SK-N-SH (cell line): ENCODE measurements around the gene SNAI3. TPM values are rescaled to one million over a fixed set of nuclear protein-coding genes. Genes with fewer than 3 reads are reported as not detected.

Experiments
- CTCF ChIA-PET: fragments of 300-600, 350-600 bp; formaldehyde crosslinking; extraction: SDS; loops from one replicate; lab custom pipeline; 2021; lab: Yijun Ruan, JAX
- POLR2A ChIA-PET: fragments of 350-600 bp; sonication (Branson Sonifier 250); formaldehyde crosslinking; extraction: SDS; loops from one replicate; lab custom pipeline; 2020; ENCODE audit warnings: antibody characterized with exemption, inconsistent platforms; lab: Yijun Ruan, JAX
- DNase-seq: peaks from one replicate; pipeline ENCODE4 v3.0.0; 2012
- H2AFZ ChIP-seq: fragments of 200-600 bp; sonication (generic); 2 replicates; pipeline ENCODE4 v1.8.1; 2016; ENCODE audit warnings: antibody characterized with exemption, mild to moderate bottlenecking, low read depth
- H3F3A ChIP-seq: fragments of 200-600 bp; sonication (generic); replicated peaks from 2 replicates; pipeline ENCODE3; 2016; ENCODE audit warnings: antibody characterized with exemption, mild to moderate bottlenecking; ENCODE audit not compliant: insufficient read depth
- H3K27ac ChIP-seq, 2 experiments: fragments of 200-500 bp in 1 of 2; fragments of 200-600 bp in 1 of 2; sonication (Bioruptor generic) in 1 of 2; sonication (generic), shearing (Covaris generic) in 1 of 2; 2 replicates each; pipeline versions ENCODE4 v1.5.1 to v1.6.1; 2014 to 2016; ENCODE audit warnings: low read depth in 2 of 2, inconsistent platforms in 1 of 2, low read length in 1 of 2, mild to moderate bottlenecking in 1 of 2, mixed read lengths in 1 of 2
- H3K27me3 ChIP-seq: fragments of 200-600 bp; sonication (generic), shearing (Covaris generic); 2 replicates; pipeline ENCODE4 v1.6.1; 2016; ENCODE audit warnings: mixed run types; ENCODE audit not compliant: insufficient read depth
- H3K36me3 ChIP-seq, 2 experiments: fragments of 200-500 bp in 1 of 2; fragments of 200-600 bp in 1 of 2; sonication (Bioruptor generic) in 1 of 2; sonication (generic) in 1 of 2; replicated peaks in 1 of 2; 2 replicates each; pipeline versions ENCODE3 to v1.5.1; 2014 to 2016; ENCODE audit warnings: low read length in 1 of 2, mild to moderate bottlenecking in 1 of 2; ENCODE audit not compliant: insufficient read depth in 2 of 2, control insufficient read depth in 1 of 2
- H3K4me1 ChIP-seq, 2 experiments: fragments of 200-500 bp in 1 of 2; fragments of 200-600 bp in 1 of 2; sonication (Bioruptor generic) in 1 of 2; sonication (generic), shearing (Covaris generic) in 1 of 2; 2 replicates each; pipeline versions ENCODE4 v1.5.1 to v1.6.1; 2014 to 2016; ENCODE audit warnings: low read depth in 1 of 2, low read length in 1 of 2, mixed run types in 1 of 2; ENCODE audit not compliant: insufficient read depth in 2 of 2, control insufficient read depth in 1 of 2
- H3K4me2 ChIP-seq: fragments of 200-600 bp; sonication (generic), shearing (Covaris generic); 2 replicates; pipeline ENCODE4 v1.6.1; 2017; ENCODE audit warnings: mixed run types
- H3K4me3 ChIP-seq, 2 experiments: fragments of 200-500 bp in 1 of 2; fragments of 200-600 bp in 1 of 2; sonication (Bioruptor generic) in 1 of 2; sonication (generic), shearing (Covaris generic) in 1 of 2; 2 replicates each; pipeline versions ENCODE4 v1.5.1 to v1.8.1; 2014 to 2016; ENCODE audit warnings: low read depth in 2 of 2, inconsistent platforms in 1 of 2, low read length in 1 of 2, mild to moderate bottlenecking in 1 of 2, mixed read lengths in 1 of 2, moderate library complexity in 1 of 2
- H3K79me2 ChIP-seq: fragments of 200-600 bp; sonication (generic); 2 replicates; pipeline ENCODE4 v1.8.1; 2017; ENCODE audit warnings: mild to moderate bottlenecking; ENCODE audit not compliant: insufficient read depth
- H3K9ac ChIP-seq: fragments of 200-600 bp; sonication (generic); 2 replicates; pipeline ENCODE4 v1.6.1; 2017; ENCODE audit warnings: mixed run types
- H3K9me2 ChIP-seq: fragments of 200-600 bp; sonication (generic); 2 replicates; pipeline ENCODE4 v1.6.1; 2017; ENCODE audit warnings: mixed run types
- H3K9me3 ChIP-seq: fragments of 200-600 bp; sonication (generic); 2 replicates; pipeline ENCODE4 v1.6.1; 2017; ENCODE audit warnings: mixed run types, mild to moderate bottlenecking, moderate library complexity
- H4K20me1 ChIP-seq: fragments of 200-600 bp; sonication (generic); 2 replicates; pipeline ENCODE4 v1.6.1; 2017; ENCODE audit warnings: mild to moderate bottlenecking, mixed run types; ENCODE audit not compliant: insufficient read depth
- ELF1 ChIP-seq: IDR thresholded peaks from 2 replicates; pipeline ENCODE4 v1.4.0; 2012
- FOXJ3 ChIP-seq: sonication (generic); formaldehyde crosslinking; IDR thresholded peaks from 2 replicates; pipeline ENCODE4 v1.5.1; 2020; ENCODE audit warnings: mild to moderate bottlenecking, missing genetic modification reagents
- FOXM1 ChIP-seq: IDR thresholded peaks from 2 replicates; pipeline ENCODE4 v1.4.0; 2012; ENCODE audit warnings: low read depth, mild to moderate bottlenecking
- IRF3 ChIP-seq: fragments of 150-350 bp; IDR thresholded peaks from 2 replicates; pipeline ENCODE4 v1.6.1; 2016; ENCODE audit warnings: mild to moderate bottlenecking, low read depth, low read length
- MEF2A ChIP-seq: IDR thresholded peaks from 2 replicates; pipeline ENCODE4 v1.4.0; 2012; ENCODE audit warnings: low read depth, borderline replicate concordance
- PBX3 ChIP-seq: IDR thresholded peaks from 2 replicates; pipeline ENCODE4; 2012
- POLR2AphosphoS5 ChIP-seq: IDR thresholded peaks from 2 replicates; pipeline ENCODE4 v1.6.1; 2012; ENCODE audit warnings: low read depth, low read length
- RCOR1 ChIP-seq: fragments of 150-350 bp; IDR thresholded peaks from 2 replicates; pipeline ENCODE4 v1.6.1; 2017; ENCODE audit warnings: antibody characterized with exemption, low read length
- RFX5 ChIP-seq: IDR thresholded peaks from 2 replicates; pipeline ENCODE4 v1.6.1; 2012; ENCODE audit warnings: mild to moderate bottlenecking, improper control_type of control experiment, low read length
- TAF1 ChIP-seq: IDR thresholded peaks from 2 replicates; pipeline ENCODE4 v1.6.1; 2012; ENCODE audit warnings: low read depth, mild to moderate bottlenecking, low read length, moderate library complexity, borderline replicate concordance
- USF2 ChIP-seq: fragments of 150-350 bp; IDR thresholded peaks from 2 replicates; pipeline ENCODE4 v1.6.1; 2017; ENCODE audit warnings: antibody characterized with exemption, low read length, low read depth, borderline replicate concordance
- YY1 ChIP-seq: IDR thresholded peaks from 2 replicates; pipeline ENCODE4 v1.4.0; 2012; ENCODE audit warnings: low read depth, mild to moderate bottlenecking
- ZBTB33 ChIP-seq: IDR thresholded peaks from 2 replicates; pipeline ENCODE4 v1.4.0; 2012; ENCODE audit warnings: low read depth, borderline replicate concordance
- WGBS: methylation state at CpG from one replicate; pipeline ENCODE4 v1.1.6; 2017; ENCODE audit warnings: low lambda C conversion rate; 5-methylcytosine and 5-hydroxymethylcytosine counted together
- polyA plus RNA-seq, 3 experiments: library from polyadenylated mRNA; depleted of rRNA; stranded (reverse); fragments of >200 nt; gene quantifications; 2 replicates each; pipeline ENCODE4 v1.2.3, GENCODE V29; 2012
- TF ChIP-seq, protein P1 (sequence below): IDR thresholded peaks from 2 replicates; pipeline ENCODE4 v1.4.0; 2012; ENCODE audit warnings: low read depth

SNAI3 gene
- polyA plus RNA-seq, 1 of the 3 experiments (the other 2 are of a cell fraction): 0.03 TPM

GRCh38 chr16:88634994-88635670 lies 51.2 kb downstream of the SNAI3 start:
- H3K27ac ChIP-seq: no peak overlapping the region

More at GRCh38 chr16:88634994-88635670, 51.2 kb downstream of the SNAI3 start:
- peaks cover 4 to 30% of the 10 kb centered on the region in 2 experiments for H3K36me3 ChIP-seq
- no peaks in the 10 kb centered on the region for H3K9me3 ChIP-seq
- H3K4me1 ChIP-seq: peaks cover 0 to 6% of the 10 kb centered on the region in 2 experiments; a peak in 1 of 4 replicates
- CTCF ChIA-PET: no interaction called here
- POLR2A ChIA-PET: no interaction called here
- 78% methylated on average over 22 of the region's 28 CpGs for WGBS
- H4K20me1 ChIP-seq: no peaks in the 10 kb centered on the region
- H3F3A ChIP-seq: peaks cover 3% of the 10 kb centered on the region
- H3K79me2 ChIP-seq: no peaks in the 10 kb centered on the region
- H3K9ac ChIP-seq: no peak overlapping the region
- H3K4me3 ChIP-seq: no peak overlapping the region
- H3K9me2 ChIP-seq: no peaks in the 10 kb centered on the region
- no peak overlapping the region for H3K4me2 ChIP-seq
- TF ChIP-seq MEF2A: no peak
- TF ChIP-seq RCOR1: no peak
- no peak for TF ChIP-seq FOXJ3 (CRISPR knock-in tag)
- TF ChIP-seq, protein P1, sequence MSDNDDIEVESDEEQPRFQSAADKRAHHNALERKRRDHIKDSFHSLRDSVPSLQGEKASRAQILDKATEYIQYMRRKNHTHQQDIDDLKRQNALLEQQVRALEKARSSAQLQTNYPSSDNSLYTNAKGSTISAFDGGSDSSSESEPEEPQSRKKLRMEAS: no peak
- TF ChIP-seq POLR2AphosphoS5: no peak
- no peak for TF ChIP-seq TAF1
- TF ChIP-seq RFX5: no peak
- no peak for TF ChIP-seq YY1
- no peak for TF ChIP-seq ZBTB33
- TF ChIP-seq IRF3: no peak
- no peak for TF ChIP-seq USF2
- TF ChIP-seq ELF1: no peak
- no peak for TF ChIP-seq FOXM1
- TF ChIP-seq PBX3: no peak
- DNase-seq: no peak
- H2AFZ ChIP-seq: no peak overlapping the region
- peaks cover 15% of the 10 kb centered on the region; the same call in 1 of the 2 replicates for H3K27me3 ChIP-seq
